Fibroblast of skin of left biceps (primary cell): ENCODE measurements around the gene TSPAN9.

Experiments
- DNase-seq, 2 experiments: peaks; one replicate each; pipeline ENCODE4 v3.0.0-alpha.2; 2013; ENCODE audit warnings: low read depth in 2 of 2

TSPAN9 gene

GRCh38 chr12:3141339-3142321 lies 64.5 kb downstream of the TSPAN9 start:
- DNase-seq = no peak

- DNase-seq = no peak
Observed at GRCh38 chr12:3142386-3142785, 65.2 kb downstream of the TSPAN9 start.

GRCh38 chr12:3144495-3144894 lies 67.3 kb downstream of the TSPAN9 start:
- no peak for DNase-seq

GRCh38 chr12:3145033-3145432 lies 67.9 kb downstream of the TSPAN9 start:
- no peak for DNase-seq

- no peak for DNase-seq
Observed at GRCh38 chr12:3145546-3146310, 68.5 kb downstream of the TSPAN9 start.

- no peak for DNase-seq
Observed at GRCh38 chr12:3147260-3147659, 70.1 kb downstream of the TSPAN9 start.

- DNase-seq = no peak
Observed at GRCh38 chr12:3148366-3149000, 71.3 kb downstream of the TSPAN9 start.

- DNase-seq = no peak
Observed at GRCh38 chr12:3149515-3150307, 72.5 kb downstream of the TSPAN9 start.

- DNase-seq = no peak
Observed at GRCh38 chr12:3150308-3150670, 73.1 kb downstream of the TSPAN9 start.

- no peak for DNase-seq
Observed at GRCh38 chr12:3150931-3151835, 74.0 kb downstream of the TSPAN9 start.

GRCh38 chr12:3152011-3152511 lies 74.9 kb downstream of the TSPAN9 start:
- DNase-seq = no peak

- DNase-seq = no peak
Observed at GRCh38 chr12:3152892-3153291, 75.7 kb downstream of the TSPAN9 start.

- DNase-seq = no peak
Observed at GRCh38 chr12:3154006-3154405, 76.8 kb downstream of the TSPAN9 start.

- DNase-seq = no peak
Observed at GRCh38 chr12:3155702-3156370, 78.7 kb downstream of the TSPAN9 start.

GRCh38 chr12:3157581-3158323 lies 80.6 kb downstream of the TSPAN9 start:
- DNase-seq = peak in 1 of 2 experiments; percentile 6

- DNase-seq = peak in 1 of 2 experiments; percentile 9
Observed at GRCh38 chr12:3158851-3159465, 81.8 kb downstream of the TSPAN9 start.

GRCh38 chr12:3160081-3160480 lies 82.9 kb downstream of the TSPAN9 start:
- peak in 1 of 2 experiments; percentile 19 for DNase-seq

- DNase-seq = no peak
Observed at GRCh38 chr12:3161861-3162260, 84.7 kb downstream of the TSPAN9 start.
